HepG2 (cell line): ENCODE results near the gene CENPB. TPM values are rescaled to one million over a fixed set of nuclear protein-coding genes. Genes with fewer than 3 reads are reported as not detected.
A peak's percentile ranks its signal among the peaks of the same experiment; 100 is the strongest.

Source experiments
- BCLAF1 ChIP-seq: fragments of 450-650 bp; IDR thresholded peaks from 2 replicates; pipeline ENCODE4 v1.6.1; 2017; ENCODE audit warnings: mild to moderate bottlenecking
- ELF4 ChIP-seq: sonication (generic); formaldehyde crosslinking; IDR thresholded peaks from 2 replicates; pipeline ENCODE4 v1.5.0; 2020; ENCODE audit warnings: missing genetic modification reagents, mild to moderate bottlenecking, moderate library complexity, borderline replicate concordance
- GFI1 ChIP-seq: sonication (generic); formaldehyde crosslinking; IDR thresholded peaks from 2 replicates; pipeline ENCODE4 v1.5.0; 2020; ENCODE audit warnings: missing genetic modification reagents, mild to moderate bottlenecking, borderline replicate concordance
- HNF4G ChIP-seq, 2 experiments: sonication (generic) in 1 of 2; formaldehyde crosslinking in 1 of 2; IDR thresholded peaks; 2 replicates each; pipeline versions ENCODE4 v1.4.0 to v1.6.1; 2011 to 2020; ENCODE audit warnings: borderline replicate concordance in 2 of 2, low read depth in 2 of 2, mild to moderate bottlenecking in 2 of 2, low read length in 1 of 2, missing genetic modification reagents in 1 of 2, moderate library complexity in 1 of 2
- JUND ChIP-seq: sonication (generic); formaldehyde crosslinking; IDR thresholded peaks from 2 replicates; pipeline ENCODE4 v1.8.0; 2022; ENCODE audit warnings: mild to moderate bottlenecking, missing genetic modification reagents
- MAFK ChIP-seq, 2 experiments: IDR thresholded peaks in 1 of 2; conservative IDR thresholded peaks in 1 of 2; 2 replicates each; pipeline ENCODE4 v1.6.1; 2011; ENCODE audit warnings: improper control_type of control experiment in 2 of 2, low read length in 2 of 2
- NFYC ChIP-seq: IDR thresholded peaks from 2 replicates; pipeline ENCODE4 v1.6.1; 2016; ENCODE audit warnings: missing genetic modification reagents, missing compliant biosample characterization
- SMARCC2 ChIP-seq: fragments of 450-650 bp; IDR thresholded peaks from 2 replicates; pipeline ENCODE4 v1.6.1; 2017; ENCODE audit warnings: antibody characterized with exemption, mild to moderate bottlenecking
- SNAI1 ChIP-seq: sonication (generic); formaldehyde crosslinking; IDR thresholded peaks from 2 replicates; pipeline ENCODE4 v1.5.0; 2020; ENCODE audit warnings: mild to moderate bottlenecking, missing genetic modification reagents, borderline replicate concordance
- ZFY ChIP-seq: sonication (generic); formaldehyde crosslinking; IDR thresholded peaks from 2 replicates; pipeline ENCODE4 v1.4.0; 2020; ENCODE audit warnings: missing genetic modification reagents
- ZNF329 ChIP-seq: sonication (generic); formaldehyde crosslinking; IDR thresholded peaks from 2 replicates; pipeline ENCODE4 v1.9.0; 2021; ENCODE audit warnings: low read depth, mild to moderate bottlenecking, missing genetic modification reagents
- ZNF343 ChIP-seq: sonication (generic); formaldehyde crosslinking; IDR thresholded peaks from 2 replicates; pipeline ENCODE4 v1.4.0; 2020; ENCODE audit warnings: mild to moderate bottlenecking, missing genetic modification reagents
- ZNF354B ChIP-seq: sonication (generic); formaldehyde crosslinking; IDR thresholded peaks from 2 replicates; pipeline ENCODE4 v1.8.0; 2022; ENCODE audit warnings: mild to moderate bottlenecking, missing genetic modification reagents
- ZNF724P ChIP-seq: sonication (generic); formaldehyde crosslinking; IDR thresholded peaks from 2 replicates; pipeline ENCODE4 v1.8.0; 2022; ENCODE audit warnings: missing genetic modification reagents, borderline replicate concordance
- polyA plus RNA-seq, 8 experiments: library from polyadenylated mRNA; depleted of rRNA in 3 of 8; stranded (reverse) in 7 of 8; unstranded in 1 of 8; fragments of >200 nt; fragmentation: Illumina TruSeq in 4 of 8; extraction: Trizol in 4 of 8; gene quantifications; 2 replicates each; pipeline versions ENCODE4 v1.2.1 to v1.2.3, GENCODE V29; 2011 to 2016; ENCODE audit warnings: low read depth in 4 of 8, missing spikeins in 1 of 8, mixed read lengths in 1 of 8; ENCODE audit not compliant: insufficient read depth in 1 of 8
- total RNA-seq, 5 experiments: library from RNA; depleted of rRNA; stranded (reverse); fragments of >200 nt; fragmentation: Illumina TruSeq; extraction: Trizol; gene quantifications; 2 replicates each; pipeline ENCODE4 v1.2.3, GENCODE V29; 2016; ENCODE audit warnings: low read depth in 1 of 5
- TF ChIP-seq, protein P1 (sequence below): sonication (generic); formaldehyde crosslinking; IDR thresholded peaks from 2 replicates; pipeline ENCODE4 v1.5.1; 2020; ENCODE audit warnings: missing genetic modification reagents, mild to moderate bottlenecking, borderline replicate concordance
- TF ChIP-seq, protein P2 (sequence below): IDR thresholded peaks from 2 replicates; pipeline ENCODE4 v1.6.1; 2012; ENCODE audit warnings: low read depth, low read length, improper control_type of control experiment
- TF ChIP-seq, protein P3 (sequence below): sonication (generic); formaldehyde crosslinking; IDR thresholded peaks from 2 replicates; pipeline ENCODE4 v1.5.0; 2020; ENCODE audit warnings: missing genetic modification reagents, mild to moderate bottlenecking, borderline replicate concordance
- TF ChIP-seq, protein P4 (sequence below): sonication (generic); formaldehyde crosslinking; conservative IDR thresholded peaks from 2 replicates; pipeline ENCODE4 v1.8.0; 2022; ENCODE audit warnings: mild to moderate bottlenecking, moderate library complexity, missing genetic modification reagents

Gene CENPB
- total and polyA plus RNA-seq, 2 of the 13 experiments (the other 11 are each of a cell fraction or from before 2014, with no cell fraction given), result 10.4 to 54.5 TPM

DNA sequence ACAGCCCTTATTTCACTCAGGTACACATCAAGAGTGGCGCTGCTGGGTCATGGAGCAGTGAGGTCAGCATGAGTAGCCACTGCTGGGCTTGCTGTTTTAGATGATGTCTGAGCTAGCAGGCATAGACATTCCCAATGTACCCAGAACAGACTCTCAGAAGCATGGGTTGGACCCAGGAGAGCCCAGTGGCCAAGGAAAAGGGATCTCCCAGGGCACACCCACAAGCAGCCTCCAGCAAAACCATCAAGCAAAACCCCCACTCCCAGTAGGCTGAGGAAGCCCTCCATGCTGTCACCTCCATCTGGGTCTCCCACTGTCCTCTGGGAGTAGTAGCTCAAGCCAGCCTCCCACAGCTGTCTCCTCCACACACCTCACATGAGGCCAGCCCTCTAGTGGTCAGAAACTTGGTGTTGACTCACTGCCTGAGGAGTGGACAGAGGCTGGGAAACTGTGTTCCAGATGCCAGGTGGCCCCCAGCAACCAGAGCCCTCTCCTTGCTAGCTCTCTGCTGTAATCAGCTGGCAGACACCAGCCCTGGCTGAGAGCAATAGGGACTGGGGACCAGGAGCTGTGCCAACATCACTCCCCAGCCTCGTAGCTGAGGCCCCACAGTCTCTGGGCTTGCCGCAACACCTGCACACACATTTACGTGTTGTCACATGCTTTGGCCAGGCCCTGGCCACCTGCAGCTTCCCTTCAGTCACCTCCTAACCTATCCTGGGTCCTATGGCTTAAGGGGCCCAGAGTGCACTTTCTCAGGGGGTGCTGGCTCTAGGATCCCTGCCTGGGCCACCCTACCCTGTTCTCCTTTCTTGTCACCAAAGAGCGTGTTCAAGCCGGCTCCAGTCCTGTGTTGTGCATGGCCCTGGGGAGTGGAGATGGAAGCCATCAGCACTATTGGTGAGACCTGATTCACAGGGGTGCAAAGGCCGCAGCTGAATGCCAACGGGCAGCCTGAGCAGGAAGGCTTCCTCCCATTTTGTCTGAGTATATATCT lies 31.9 kb upstream of the CENPB start (continued):
- TF ChIP-seq, protein P1, sequence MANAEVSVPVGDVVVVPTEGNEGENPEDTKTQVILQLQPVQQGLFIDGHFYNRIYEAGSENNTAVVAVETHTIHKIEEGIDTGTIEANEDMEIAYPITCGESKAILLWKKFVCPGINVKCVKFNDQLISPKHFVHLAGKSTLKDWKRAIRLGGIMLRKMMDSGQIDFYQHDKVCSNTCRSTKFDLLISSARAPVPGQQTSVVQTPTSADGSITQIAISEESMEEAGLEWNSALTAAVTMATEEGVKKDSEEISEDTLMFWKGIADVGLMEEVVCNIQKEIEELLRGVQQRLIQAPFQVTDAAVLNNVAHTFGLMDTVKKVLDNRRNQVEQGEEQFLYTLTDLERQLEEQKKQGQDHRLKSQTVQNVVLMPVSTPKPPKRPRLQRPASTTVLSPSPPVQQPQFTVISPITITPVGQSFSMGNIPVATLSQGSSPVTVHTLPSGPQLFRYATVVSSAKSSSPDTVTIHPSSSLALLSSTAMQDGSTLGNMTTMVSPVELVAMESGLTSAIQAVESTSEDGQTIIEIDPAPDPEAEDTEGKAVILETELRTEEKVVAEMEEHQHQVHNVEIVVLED (CRISPR knock-in tag), result no peak; the same call in 1 of the 2 replicates
- TF ChIP-seq SNAI1 (CRISPR knock-in tag), result no peak
- TF ChIP-seq, protein P2, sequence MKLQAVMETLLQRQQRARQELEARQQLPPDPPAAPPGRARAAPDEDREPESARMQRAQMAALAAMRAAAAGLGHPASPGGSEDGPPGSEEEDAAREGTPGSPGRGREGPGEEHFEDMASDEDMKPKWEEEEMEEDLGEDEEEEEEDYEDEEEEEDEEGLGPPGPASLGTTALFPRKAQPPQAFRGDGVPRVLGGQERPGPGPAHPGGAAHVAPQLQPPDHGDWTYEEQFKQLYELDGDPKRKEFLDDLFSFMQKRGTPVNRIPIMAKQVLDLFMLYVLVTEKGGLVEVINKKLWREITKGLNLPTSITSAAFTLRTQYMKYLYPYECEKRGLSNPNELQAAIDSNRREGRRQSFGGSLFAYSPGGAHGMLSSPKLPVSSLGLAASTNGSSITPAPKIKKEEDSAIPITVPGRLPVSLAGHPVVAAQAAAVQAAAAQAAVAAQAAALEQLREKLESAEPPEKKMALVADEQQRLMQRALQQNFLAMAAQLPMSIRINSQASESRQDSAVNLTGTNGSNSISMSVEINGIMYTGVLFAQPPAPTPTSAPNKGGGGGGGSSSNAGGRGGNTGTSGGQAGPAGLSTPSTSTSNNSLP, result no peak
- TF ChIP-seq JUND (CRISPR knock-in tag), result peak; percentile 83
- no peak for TF ChIP-seq ZNF329 (CRISPR knock-in tag)
- no peak for TF ChIP-seq MAFK (conservative IDR thresholded peaks at IDR 0.05 in 1 of 2, IDR thresholded peaks at IDR 0.05 in 1 of 2; ENCODE audit: low read length in 2 of 2)
- no peak for TF ChIP-seq GFI1 (CRISPR knock-in tag)
- TF ChIP-seq ZNF343 (CRISPR knock-in tag), result peak; percentile 90; the same call in 1 of the 2 replicates
- TF ChIP-seq ELF4 (CRISPR knock-in tag), result no peak
- peak; percentile 55; the same call in 1 of the 2 replicates for TF ChIP-seq ZNF354B
- peak; percentile 71 for TF ChIP-seq ZFY (CRISPR knock-in tag)
- TF ChIP-seq SMARCC2, result no peak
- TF ChIP-seq HNF4G (IDR thresholded peaks at IDR 0.05; ENCODE audit: borderline replicate concordance, low read depth, low read length), result no peak
- TF ChIP-seq HNF4G (CRISPR knock-in tag; IDR thresholded peaks at IDR 0.05; ENCODE audit: borderline replicate concordance, low read depth), result no peak; the same call in 1 of the 2 replicates
- TF ChIP-seq, protein P3, sequence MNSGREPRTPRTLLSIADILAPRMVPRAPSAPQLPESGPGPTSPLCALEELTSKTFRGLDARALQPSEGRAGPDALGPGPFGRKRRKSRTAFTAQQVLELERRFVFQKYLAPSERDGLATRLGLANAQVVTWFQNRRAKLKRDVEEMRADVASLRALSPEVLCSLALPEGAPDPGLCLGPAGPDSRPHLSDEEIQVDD (CRISPR knock-in tag), result peak; percentile 23; the same call in 1 of the 2 replicates
- TF ChIP-seq, protein P4, sequence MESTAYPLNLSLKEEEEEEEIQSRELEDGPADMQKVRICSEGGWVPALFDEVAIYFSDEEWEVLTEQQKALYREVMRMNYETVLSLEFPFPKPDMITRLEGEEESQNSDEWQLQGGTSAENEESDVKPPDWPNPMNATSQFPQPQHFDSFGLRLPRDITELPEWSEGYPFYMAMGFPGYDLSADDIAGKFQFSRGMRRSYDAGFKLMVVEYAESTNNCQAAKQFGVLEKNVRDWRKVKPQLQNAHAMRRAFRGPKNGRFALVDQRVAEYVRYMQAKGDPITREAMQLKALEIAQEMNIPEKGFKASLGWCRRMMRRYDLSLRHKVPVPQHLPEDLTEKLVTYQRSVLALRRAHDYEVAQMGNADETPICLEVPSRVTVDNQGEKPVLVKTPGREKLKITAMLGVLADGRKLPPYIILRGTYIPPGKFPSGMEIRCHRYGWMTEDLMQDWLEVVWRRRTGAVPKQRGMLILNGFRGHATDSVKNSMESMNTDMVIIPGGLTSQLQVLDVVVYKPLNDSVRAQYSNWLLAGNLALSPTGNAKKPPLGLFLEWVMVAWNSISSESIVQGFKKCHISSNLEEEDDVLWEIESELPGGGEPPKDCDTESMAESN (CRISPR knock-in tag), result peak; percentile 80; the same call in 1 of the 2 replicates
- TF ChIP-seq NFYC (CRISPR knock-in tag), result peak; percentile 14; the same call in 1 of the 2 replicates
- peak; percentile 32; the same call in 1 of the 2 replicates for TF ChIP-seq ZNF724P
- no peak for TF ChIP-seq BCLAF1
